Adipose tissue (tissue), 3 donors: ENCODE results near the gene ALPG. TPM values are rescaled to one million over a fixed set of nuclear protein-coding genes. Genes with fewer than 3 reads are reported as not detected.
"Not testable (repeated sequence)": the region's sequence is repeated elsewhere in the genome, so short reads cannot be mapped to it uniquely, and the experiment has no call there.

Experiments used
- H3K27ac ChIP-seq: one replicate; pipeline ENCODE4 v1.5.1; 2013; ENCODE audit warnings: low read depth, low read length
- WGBS, 3 donors: extraction: QIAGEN DNeasy Blood & Tissue Kit; methylation state at CpG; one replicate each; pipeline ENCODE4 v1.1.7; 2013; 5-methylcytosine and 5-hydroxymethylcytosine counted together
- polyA plus RNA-seq, 3 donors: library from polyadenylated mRNA; stranded (reverse); fragments of 200-250 nt; gene quantifications; one replicate each; pipeline ENCODE4 v1.2.3, GENCODE V29; 2013
- donor health status: healthy with polysubstance abuse.
- donor health status: Bipolar disorder and iron deficiency.
- donor health status: healthy.

The ALPG gene
- polyA plus RNA-seq, 3 donors: not detected

- WGBS, 3 donors: 70 to 76% (median 71%) methylated on average over 12 of the region's 12 CpGs
- no peak overlapping the region for H3K27ac ChIP-seq
These were observed 31.5 kb upstream of the ALPG start for GRCh38 chr2:232375164-232375563.

DNA sequence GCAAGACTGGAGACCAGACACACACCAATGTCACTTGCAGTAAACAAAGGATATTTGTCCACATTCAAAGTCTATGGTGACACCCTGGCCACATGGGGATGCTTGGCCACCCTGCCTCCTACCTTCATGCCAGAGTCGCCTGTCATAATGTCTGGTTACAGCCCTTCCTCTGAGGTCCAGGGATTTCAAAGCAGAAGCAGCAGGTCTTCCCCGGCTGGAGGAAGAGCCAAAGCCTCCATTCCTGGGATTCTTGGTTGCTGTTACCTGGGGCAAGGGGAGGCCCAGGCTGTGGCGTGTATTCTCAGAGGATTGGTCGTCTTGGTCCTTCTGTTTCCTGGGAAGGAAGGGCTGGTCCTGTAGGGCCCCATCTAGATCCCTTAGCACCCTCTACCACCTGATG is 30.4 kb upstream of the ALPG start:
- WGBS, 3 donors: 83 to 88% (median 84%) methylated on average over 4 of the region's 4 CpGs
- no peak overlapping the region for H3K27ac ChIP-seq

GRCh38 chr2:232376713-232377112 is 29.9 kb upstream of the ALPG start:
- WGBS, 3 donors: 83 to 90% (median 89%) methylated on average over 7 of the region's 7 CpGs
- no peak overlapping the region for H3K27ac ChIP-seq

DNA sequence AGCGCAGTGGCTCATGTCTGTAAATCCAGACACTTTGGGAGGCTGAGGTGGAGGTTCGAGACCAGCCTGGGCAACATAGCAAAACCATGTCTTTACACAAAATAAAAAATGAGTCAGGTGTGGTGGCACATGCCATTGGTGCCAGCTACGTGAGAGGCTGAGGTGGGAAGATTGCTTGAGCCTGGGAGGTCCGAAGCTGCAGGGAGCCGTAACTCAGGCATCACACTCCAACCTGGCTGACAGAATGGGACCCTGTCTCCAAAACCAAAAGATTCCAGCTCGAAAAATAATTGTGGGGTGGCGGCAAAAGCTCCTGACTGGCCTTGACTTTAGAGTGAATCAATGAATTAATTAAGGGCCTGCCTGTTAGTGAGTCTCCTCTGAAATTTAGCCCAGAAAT is 29.3 kb upstream of the ALPG start:
- WGBS, 3 donors: 88 to 94% (median 93%) methylated on average over 7 of the region's 7 CpGs
- H3K27ac ChIP-seq: no peak overlapping the region

DNA sequence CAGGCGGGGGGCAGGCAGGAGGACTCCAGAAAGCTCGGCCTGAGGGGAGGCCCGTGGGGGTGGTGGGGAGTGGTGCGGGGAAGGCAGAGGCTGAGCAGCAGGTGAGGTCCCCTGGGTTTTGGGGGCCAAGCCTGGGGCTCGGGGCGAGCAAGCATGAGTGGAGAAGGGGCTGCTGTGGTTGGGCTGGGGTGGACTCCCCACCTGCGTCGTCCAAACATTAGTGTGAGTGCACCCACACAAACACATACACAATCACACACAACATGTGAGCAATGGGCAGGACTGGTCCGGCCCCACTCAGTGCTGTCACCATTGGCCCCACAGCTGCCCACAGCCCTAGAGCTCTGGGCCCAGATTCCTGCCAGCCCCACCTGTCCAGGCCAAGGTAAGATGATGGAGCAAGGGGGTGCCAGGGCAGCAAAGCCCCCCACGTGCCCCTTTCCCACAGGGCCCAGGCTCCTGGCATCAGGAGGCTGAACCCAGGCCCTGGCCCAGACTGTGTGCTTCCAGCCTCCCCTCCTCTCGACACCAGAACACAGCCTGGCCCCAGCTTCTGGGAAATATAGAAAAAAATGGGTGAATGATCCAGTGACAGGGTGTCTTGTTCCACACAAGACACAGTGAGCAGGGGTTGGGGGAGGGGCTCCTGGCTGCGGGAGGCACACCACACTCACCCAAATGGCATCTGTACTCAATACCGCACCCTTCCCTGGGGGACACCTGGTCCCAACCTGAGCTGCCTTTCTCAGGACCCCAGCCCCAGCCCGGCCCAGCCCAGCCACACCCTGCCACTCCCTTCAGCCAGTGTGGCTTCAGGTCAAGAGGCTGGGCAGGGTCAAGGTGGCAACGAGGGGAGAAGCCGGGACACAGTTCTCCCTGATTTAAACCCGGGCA is 28.6 kb upstream of the ALPG start:
- 80 to 84% (median 81%) methylated on average over 16 to 17 of the region's 17 CpGs for WGBS, 3 donors
- no peak overlapping the region for H3K27ac ChIP-seq

DNA sequence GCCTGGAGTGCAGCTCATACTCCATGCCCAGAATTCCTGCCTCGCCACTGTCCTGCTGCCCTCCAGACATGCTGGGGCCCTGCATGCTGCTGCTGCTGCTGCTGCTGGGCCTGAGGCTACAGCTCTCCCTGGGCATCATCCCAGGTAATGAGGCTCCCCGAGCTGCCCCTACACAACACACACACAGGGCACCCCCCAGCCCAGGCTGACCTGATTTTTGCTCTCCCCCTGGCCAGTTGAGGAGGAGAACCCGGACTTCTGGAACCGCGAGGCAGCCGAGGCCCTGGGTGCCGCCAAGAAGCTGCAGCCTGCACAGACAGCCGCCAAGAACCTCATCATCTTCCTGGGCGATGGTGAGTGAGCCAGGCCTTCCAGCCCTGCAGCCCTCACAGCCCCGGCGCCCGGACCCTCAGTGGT is 27.9 kb upstream of the ALPG start, which contains the start of gene ALPP:
Gene ALPP, plus strand, starts transcription at position 17 of the 417 bp plus-strand sequence. Its CDS starts 52 bp downstream, at position 69.
- WGBS, 3 donors: 74 to 91% (median 89%) methylated on average over 12 of the region's 12 CpGs
- not testable (repeated sequence) for H3K27ac ChIP-seq

- 81 to 91% (median 89%) methylated on average over 30 to 40 of the region's 41 CpGs for WGBS, 3 donors
- H3K27ac ChIP-seq: not testable (repeated sequence)
These were observed 26.7 kb upstream of the ALPG start for GRCh38 chr2:232379610-232380590.

DNA sequence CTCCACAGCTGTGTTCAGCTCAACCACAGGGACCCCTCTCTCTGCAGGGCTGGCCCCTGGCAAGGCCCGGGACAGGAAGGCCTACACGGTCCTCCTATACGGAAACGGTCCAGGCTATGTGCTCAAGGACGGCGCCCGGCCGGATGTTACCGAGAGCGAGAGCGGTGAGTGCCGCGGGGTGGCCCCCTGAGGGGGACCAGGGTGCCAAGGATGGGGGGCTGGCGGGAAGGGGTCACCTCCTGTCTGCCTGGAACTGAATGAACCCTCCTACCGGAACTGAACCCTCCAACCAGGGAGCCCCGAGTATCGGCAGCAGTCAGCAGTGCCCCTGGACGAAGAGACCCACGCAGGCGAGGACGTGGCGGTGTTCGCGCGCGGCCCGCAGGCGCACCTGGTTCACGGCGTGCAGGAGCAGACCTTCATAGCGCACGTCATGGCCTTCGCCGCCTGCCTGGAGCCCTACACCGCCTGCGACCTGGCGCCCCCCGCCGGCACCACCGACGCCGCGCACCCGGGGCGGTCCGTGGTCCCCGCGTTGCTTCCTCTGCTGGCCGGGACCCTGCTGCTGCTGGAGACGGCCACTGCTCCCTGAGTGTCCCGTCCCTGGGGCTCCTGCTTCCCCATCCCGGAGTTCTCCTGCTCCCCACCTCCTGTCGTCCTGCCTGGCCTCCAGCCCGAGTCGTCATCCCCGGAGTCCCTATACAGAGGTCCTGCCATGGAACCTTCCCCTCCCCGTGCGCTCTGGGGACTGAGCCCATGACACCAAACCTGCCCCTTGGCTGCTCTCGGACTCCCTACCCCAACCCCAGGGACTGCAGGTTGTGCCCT is 25.2 kb upstream of the ALPG start:
- 22 to 29% (median 24%) methylated on average over 39 to 54 of the region's 59 CpGs for WGBS, 3 donors
- not testable (repeated sequence) for H3K27ac ChIP-seq

- H3K27ac ChIP-seq: no peak overlapping the region
- WGBS, 3 donors: 41 to 68% (median 60%) methylated on average over 18 of the region's 18 CpGs
These were observed 24.1 kb upstream of the ALPG start for GRCh38 chr2:232382331-232383225.

GRCh38 chr2:232384466-232384865 is 22.2 kb upstream of the ALPG start:
- H3K27ac ChIP-seq: no peak overlapping the region
- 82 to 91% (median 83%) methylated on average over 1 of the region's 1 CpG for WGBS, 3 donors

GRCh38 chr2:232385058-232385457 is 21.6 kb upstream of the ALPG start:
- H3K27ac ChIP-seq: not testable (repeated sequence)

DNA sequence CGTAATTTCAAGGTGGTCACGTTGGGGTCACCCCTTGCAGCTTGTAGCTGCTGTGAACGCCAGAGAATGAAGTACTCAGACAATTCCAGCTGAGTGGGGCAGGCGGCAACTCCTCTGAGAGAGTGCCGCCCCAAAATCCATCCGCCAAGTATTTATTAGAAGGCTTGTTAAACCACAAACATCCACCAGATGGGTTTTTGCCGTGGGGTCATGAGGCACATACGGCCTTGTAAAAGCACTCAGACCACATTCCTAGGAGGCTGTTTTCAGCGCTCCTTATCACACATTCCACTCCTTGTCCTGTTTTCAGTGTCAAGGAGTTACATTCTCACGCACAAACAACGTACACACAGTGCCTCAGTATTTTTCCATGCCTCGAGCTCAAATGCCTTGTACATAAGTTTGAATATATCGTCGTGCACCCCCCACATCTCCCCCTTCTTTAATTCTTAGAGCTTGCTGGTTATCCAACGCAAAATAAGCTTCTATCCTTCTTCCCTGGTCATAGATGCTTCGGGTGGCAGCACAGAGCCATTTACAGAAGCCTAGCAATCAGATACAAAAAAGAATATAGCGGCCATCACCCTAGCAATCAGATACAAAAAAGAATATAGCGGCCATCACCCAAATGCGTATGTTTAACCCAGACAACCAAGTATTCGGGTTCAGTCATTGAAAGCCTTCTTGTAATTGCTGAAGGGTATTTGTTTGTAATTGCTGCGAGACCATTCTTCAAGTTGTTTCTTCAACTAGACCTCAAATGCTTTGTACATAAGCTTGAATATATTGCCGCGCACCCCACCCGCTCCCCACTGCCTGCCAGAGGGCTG is 20.8 kb upstream of the ALPG start:
- 13 to 25% (median 20%) methylated on average over 24 of the region's 24 CpGs for WGBS, 3 donors
- no peak overlapping the region for H3K27ac ChIP-seq

GRCh38 chr2:232386490-232386739 is 20.2 kb upstream of the ALPG start:
- no peak overlapping the region for H3K27ac ChIP-seq
- WGBS, 3 donors: 6 to 31% (median 8%) methylated on average over 14 to 23 of the region's 23 CpGs

DNA sequence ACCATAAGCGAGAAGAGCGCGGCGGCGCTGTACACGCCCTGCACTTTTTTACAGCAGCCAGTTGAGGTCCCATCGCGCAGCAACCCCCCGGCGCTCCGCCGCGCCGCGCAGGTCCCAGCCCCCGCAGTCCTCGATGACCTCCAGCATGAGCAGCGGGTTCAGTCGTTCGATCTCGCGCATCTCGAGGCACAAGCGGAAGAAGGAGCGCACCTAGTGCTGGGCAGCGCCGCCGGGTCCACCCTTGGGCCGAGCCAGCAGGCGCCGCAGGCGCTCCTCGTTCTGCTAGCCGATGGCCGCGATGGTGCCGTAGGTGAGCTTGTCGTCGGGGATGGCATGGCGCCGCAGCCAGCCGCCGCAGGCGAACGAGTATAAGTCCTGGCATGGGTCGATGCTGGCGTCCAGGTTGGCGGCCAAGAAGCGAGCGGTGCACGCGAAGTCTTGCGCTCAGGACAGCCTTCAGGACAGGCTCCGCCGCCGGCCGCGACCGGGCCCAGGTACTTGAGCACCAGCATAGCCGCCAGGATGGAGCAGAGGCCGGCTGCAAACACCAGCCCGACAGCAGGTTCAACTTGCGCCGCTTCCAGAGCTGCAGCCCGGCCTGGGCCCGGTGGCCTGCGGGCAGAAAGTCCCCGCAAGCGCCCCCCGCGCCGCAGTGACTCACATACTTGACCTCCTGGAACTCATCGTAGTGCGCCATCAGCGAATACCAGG is 19.7 kb upstream of the ALPG start:
- no peak overlapping the region for H3K27ac ChIP-seq
- WGBS, 3 donors: 11 to 39% (median 22%) methylated on average over 65 to 75 of the region's 75 CpGs

DNA sequence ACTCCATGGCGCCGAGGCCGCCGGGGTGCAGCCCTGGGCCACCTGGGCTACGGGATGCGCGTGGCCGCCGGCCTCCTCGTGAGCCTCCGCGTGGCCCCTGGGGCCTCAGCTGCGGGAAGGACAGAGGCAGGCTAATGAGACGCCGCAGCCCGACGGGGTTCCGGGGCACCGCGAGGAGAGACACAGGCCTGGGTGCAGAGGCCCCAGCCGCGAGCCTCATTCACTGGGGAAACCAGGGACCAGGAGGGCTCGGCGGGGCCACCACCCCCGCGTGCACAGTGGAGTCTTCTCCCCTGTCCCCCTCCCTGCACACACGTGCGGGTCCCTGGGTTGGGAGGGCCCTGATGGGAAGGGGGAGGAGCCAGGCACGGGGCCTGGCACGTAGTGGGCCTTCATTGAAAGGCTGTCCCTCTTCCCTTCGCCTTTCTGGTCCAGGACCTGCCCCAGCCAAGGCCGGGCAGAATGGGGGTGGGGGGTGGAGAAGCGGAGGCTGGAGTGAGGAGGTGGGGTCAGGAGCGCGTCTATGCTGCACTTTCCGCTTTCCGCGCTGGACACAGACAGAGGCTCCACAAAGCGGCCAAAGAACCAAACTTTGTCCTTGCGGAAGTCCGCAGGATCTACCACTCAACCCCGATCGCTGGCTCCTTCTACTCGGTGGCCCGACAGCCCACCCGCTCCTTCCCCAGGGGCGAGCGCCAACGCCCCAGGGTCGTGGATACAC is 19.0 kb upstream of the ALPG start:
- WGBS, 3 donors: 7 to 45% (median 29%) methylated on average over 44 to 50 of the region's 50 CpGs
- no peak overlapping the region for H3K27ac ChIP-seq
